ENCODE results near the gene SERAC1. TPM values are rescaled to one million over a fixed set of nuclear protein-coding genes. Genes with fewer than 3 reads are reported as not detected.

Gene SERAC1
- total RNA-seq, result 23.0 TPM

DNA sequence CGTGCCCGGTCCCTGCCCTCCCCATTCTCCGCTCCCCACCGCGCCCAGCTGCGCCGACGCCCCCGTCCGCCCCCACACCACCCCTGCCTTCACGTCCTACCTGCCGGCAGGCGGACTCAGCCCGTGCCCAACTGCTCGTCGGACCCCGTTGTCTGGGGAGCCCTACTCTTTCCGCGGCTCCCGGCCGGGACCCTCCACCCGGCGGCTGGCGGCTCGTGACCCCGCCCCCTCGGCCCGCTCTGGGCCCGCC lies at the start of gene SERAC1:
Gene SERAC1 (minus strand): TSS at position 223 of the 250 bp plus-strand sequence. CDS start 9,899 bp downstream, outside the sequence.

Other genes with a start within 250 kb of the SERAC1 start
- 9.3 TPM for gene SYNJ2, start 186.4 kb downstream of the SERAC1 start, total RNA-seq
- 7.6 TPM for gene GTF2H5, start 88 bp upstream of the SERAC1 start, total RNA-seq
- gene TULP4, start 144.2 kb upstream of the SERAC1 start, total RNA-seq, result 771 TPM